DMS 273 (cell line): ENCODE measurements around the gene RHOF.
"Not testable (repeated sequence)": the region's sequence is repeated elsewhere in the genome, so short reads cannot be mapped to it uniquely, and the experiment has no call there.

Source experiments
- DNase-seq: peaks from one replicate; lab custom pipeline; 2025; ENCODE audit not compliant: unreplicated experiment; lab: John Stamatoyannopoulos, UW

RHOF gene

GRCh38 chr12:121776190-121777098 lies 17.0 kb downstream of the RHOF start:
- DNase-seq, result peak; percentile 66

GRCh38 chr12:121775501-121775900 lies 18.0 kb downstream of the RHOF start:
- no peak for DNase-seq

- no peak for DNase-seq
These were observed 18.5 kb downstream of the RHOF start for GRCh38 chr12:121774968-121775474.

- DNase-seq, result peak; percentile 80
These were observed 20.3 kb downstream of the RHOF start for GRCh38 chr12:121773011-121773777.

- DNase-seq, result no peak
These were observed 22.5 kb downstream of the RHOF start for GRCh38 chr12:121770813-121771625.

GRCh38 chr12:121770388-121770787 lies 23.1 kb downstream of the RHOF start:
- peak; percentile 61 for DNase-seq

- peak; percentile 61 for DNase-seq
These were observed 23.6 kb downstream of the RHOF start for GRCh38 chr12:121769831-121770301.

GRCh38 chr12:121769297-121769830 lies 24.1 kb downstream of the RHOF start:
- no peak for DNase-seq

GRCh38 chr12:121767525-121768016 lies 25.9 kb downstream of the RHOF start:
- peak; percentile 92 for DNase-seq

GRCh38 chr12:121766290-121767039 lies 27.0 kb downstream of the RHOF start:
- DNase-seq, result peak; percentile 63

GRCh38 chr12:121765573-121765972 lies 27.9 kb downstream of the RHOF start:
- peak; percentile 88 for DNase-seq

GRCh38 chr12:121764808-121765207 lies 28.7 kb downstream of the RHOF start:
- peak; percentile 33 for DNase-seq

- no peak for DNase-seq
These were observed 31.2 kb downstream of the RHOF start for GRCh38 chr12:121762269-121762668.

GRCh38 chr12:121758536-121758935 lies 35.0 kb downstream of the RHOF start:
- DNase-seq, result not testable (repeated sequence)

- no peak for DNase-seq
These were observed 37.9 kb downstream of the RHOF start for GRCh38 chr12:121755591-121755990.

GRCh38 chr12:121754836-121755235 lies 38.7 kb downstream of the RHOF start:
- no peak for DNase-seq

GRCh38 chr12:121753844-121754264 lies 39.6 kb downstream of the RHOF start:
- no peak for DNase-seq

- no peak for DNase-seq
These were observed 41.6 kb downstream of the RHOF start for GRCh38 chr12:121751749-121752351.

GRCh38 chr12:121751034-121751433 lies 42.5 kb downstream of the RHOF start:
- no peak for DNase-seq
